ENCODE data around the gene RPRD1B. TPM values are rescaled to one million over a fixed set of nuclear protein-coding genes. Genes with fewer than 3 reads are reported as not detected.
"Not testable (repeated sequence)": the region's sequence is repeated elsewhere in the genome, so short reads cannot be mapped to it uniquely, and the experiment has no call there.

The RPRD1B gene
- total RNA-seq, 1 donor from 2014 or later, result 17.5 TPM

- DNase-seq (ENCODE audit: low read depth in 2 of 2), result no peak
Observed at GRCh38 chr20:38104285-38104684, 70.7 kb downstream of the RPRD1B start.

- DNase-seq (ENCODE audit: low read depth in 2 of 2), result no peak
Observed at GRCh38 chr20:38106461-38106860, 72.9 kb downstream of the RPRD1B start.

- DNase-seq (ENCODE audit: low read depth in 2 of 2), result not testable (repeated sequence)
Observed at GRCh38 chr20:38107386-38107785, 73.8 kb downstream of the RPRD1B start.

- DNase-seq (ENCODE audit: low read depth in 2 of 2), result not testable (repeated sequence)
Observed at GRCh38 chr20:38107916-38108315, 74.4 kb downstream of the RPRD1B start.

- DNase-seq (ENCODE audit: low read depth in 2 of 2), result peak in 1 of 2 donors; percentile 32
Observed at GRCh38 chr20:38108438-38108985, 75.0 kb downstream of the RPRD1B start.

GRCh38 chr20:38108986-38109541 is 75.5 kb downstream of the RPRD1B start:
- DNase-seq (ENCODE audit: low read depth in 2 of 2), result no peak

- peak; percentile 83 to 87 for DNase-seq (ENCODE audit: low read depth in 2 of 2)
Observed at GRCh38 chr20:38109591-38110524, 76.3 kb downstream of the RPRD1B start.

GRCh38 chr20:38110525-38111178 is 77.1 kb downstream of the RPRD1B start:
- DNase-seq (ENCODE audit: low read depth in 2 of 2), result no peak

GRCh38 chr20:38111366-38112232 is 78.1 kb downstream of the RPRD1B start:
- no peak for DNase-seq (ENCODE audit: low read depth in 2 of 2)

GRCh38 chr20:38112261-38112929 is 78.8 kb downstream of the RPRD1B start:
- DNase-seq (ENCODE audit: low read depth in 2 of 2), result no peak

- no peak for DNase-seq (ENCODE audit: low read depth in 2 of 2)
Observed at GRCh38 chr20:38112930-38113294, 79.4 kb downstream of the RPRD1B start.

GRCh38 chr20:38113401-38114325 is 80.1 kb downstream of the RPRD1B start:
- DNase-seq (ENCODE audit: low read depth in 2 of 2), result peak; percentile 56 to 60

- peak in 1 of 2 donors; percentile 60 for DNase-seq (ENCODE audit: low read depth in 2 of 2)
Observed at GRCh38 chr20:38114353-38114791, 80.8 kb downstream of the RPRD1B start.

GRCh38 chr20:38115205-38115604 is 81.7 kb downstream of the RPRD1B start:
- peak in 1 of 2 donors; percentile 14 for DNase-seq (ENCODE audit: low read depth in 2 of 2)

- DNase-seq (ENCODE audit: low read depth in 2 of 2), result no peak
Observed at GRCh38 chr20:38115896-38116295, 82.3 kb downstream of the RPRD1B start.

GRCh38 chr20:38116409-38117165 is 83.0 kb downstream of the RPRD1B start:
- no peak for DNase-seq (ENCODE audit: low read depth in 2 of 2)

GRCh38 chr20:38117205-38117604 is 83.7 kb downstream of the RPRD1B start:
- DNase-seq (ENCODE audit: low read depth in 2 of 2), result no peak

- peak in 1 of 2 donors; percentile 87 for DNase-seq (ENCODE audit: low read depth in 2 of 2)
Observed at GRCh38 chr20:38117635-38118034, 84.1 kb downstream of the RPRD1B start.

GRCh38 chr20:38119446-38119845 is 85.9 kb downstream of the RPRD1B start:
- no peak for DNase-seq (ENCODE audit: low read depth in 2 of 2)
